CD8-positive, alpha-beta memory T cell (primary cell): ENCODE results near the gene GTF2E1. TPM values are rescaled to one million over a fixed set of nuclear protein-coding genes. Genes with fewer than 3 reads are reported as not detected.

Experiments
- CTCF ChIA-PET: fragments of 350-600 bp; sonication (Branson Sonifier 250); formaldehyde crosslinking; loops from one replicate; lab custom pipeline; 2021; ENCODE audit warnings: antibody characterized with exemption; lab: Charles Lee
- POLR2A ChIA-PET: fragments of 350-600 bp; sonication (Branson Sonifier 250); formaldehyde crosslinking; loops from one replicate; lab custom pipeline; 2021; ENCODE audit warnings: antibody characterized with exemption; lab: Charles Lee
- DNase-seq, 5 donors: peaks; one replicate each; pipeline versions ENCODE4 v3.0.0 to v3.0.0-alpha.2; 2020 to 2022; ENCODE audit warnings: mixed read lengths in 1 of 5
- H3K27ac ChIP-seq: one replicate; pipeline ENCODE4 v1.7.0; 2013; ENCODE audit warnings: low read depth, mild to moderate bottlenecking, low read length, moderate library complexity
- H3K27me3 ChIP-seq: 2 replicates; pipeline ENCODE4 v1.7.0; 2013; ENCODE audit warnings: low read length, mild to moderate bottlenecking; ENCODE audit not compliant: insufficient read depth, poor library complexity, severe bottlenecking
- H3K36me3 ChIP-seq: 2 replicates; pipeline ENCODE4 v1.7.0; 2013; ENCODE audit warnings: mild to moderate bottlenecking, low read length, moderate library complexity; ENCODE audit not compliant: insufficient read depth
- H3K4me1 ChIP-seq: 2 replicates; pipeline ENCODE4 v1.7.0; 2013; ENCODE audit warnings: mild to moderate bottlenecking, low read length, moderate library complexity; ENCODE audit not compliant: insufficient read depth
- H3K4me3 ChIP-seq: 2 replicates; pipeline ENCODE4 v1.7.0; 2013; ENCODE audit warnings: mild to moderate bottlenecking, low read length
- H3K9me3 ChIP-seq: 2 replicates; pipeline ENCODE4 v1.7.0; 2013; ENCODE audit warnings: mild to moderate bottlenecking, low read length
- H3K27ac Mint-ChIP-seq, 8 donors: one replicate each; pipeline ENCODE4 v1.8.0; 2020 to 2021; ENCODE audit warnings: mixed read lengths in 8 of 8, mild to moderate bottlenecking in 6 of 8, inconsistent platforms in 3 of 8, moderate library complexity in 3 of 8
- H3K27me3 Mint-ChIP-seq, 2 donors: one replicate each; pipeline ENCODE4 v1.8.0; 2020 to 2021; ENCODE audit warnings: mixed read lengths in 2 of 2, mild to moderate bottlenecking in 1 of 2, moderate library complexity in 1 of 2
- H3K36me3 Mint-ChIP-seq, 3 donors: one replicate each; pipeline ENCODE4 v1.8.0; 2020 to 2021; ENCODE audit warnings: mixed read lengths in 3 of 3, inconsistent platforms in 1 of 3, mild to moderate bottlenecking in 1 of 3
- H3K4me1 Mint-ChIP-seq, 3 donors: one replicate each; pipeline ENCODE4 v1.8.0; 2020 to 2021; ENCODE audit warnings: mixed read lengths in 3 of 3, inconsistent platforms in 1 of 3, mild to moderate bottlenecking in 1 of 3
- H3K4me3 Mint-ChIP-seq, 7 donors: one replicate each; pipeline ENCODE4 v1.8.0; 2020 to 2021; ENCODE audit warnings: mixed read lengths in 7 of 7, mild to moderate bottlenecking in 6 of 7, moderate library complexity in 4 of 7, inconsistent platforms in 2 of 7
- H3K9me3 Mint-ChIP-seq, 5 donors: one replicate each; pipeline ENCODE4 v1.8.0; 2020 to 2022; ENCODE audit warnings: mixed read lengths in 5 of 5, mild to moderate bottlenecking in 3 of 5, moderate library complexity in 2 of 5, inconsistent platforms in 1 of 5
- polyA plus RNA-seq: library from polyadenylated mRNA; unstranded; fragments of 300-500 nt; fragmentation: Illumina TruSeq; gene quantifications from one replicate; pipeline ENCODE4 v1.2.3, GENCODE V29; 2021
- total RNA-seq, 2 experiments: library from RNA; stranded (reverse); gene quantifications; one replicate each; pipeline ENCODE4 v1.2.3, GENCODE V29; 2021

Gene GTF2E1
- total and polyA plus RNA-seq, 3 experiments from 2014 or later, result 14.3 to 27.8 (median 25.9) TPM

DNA sequence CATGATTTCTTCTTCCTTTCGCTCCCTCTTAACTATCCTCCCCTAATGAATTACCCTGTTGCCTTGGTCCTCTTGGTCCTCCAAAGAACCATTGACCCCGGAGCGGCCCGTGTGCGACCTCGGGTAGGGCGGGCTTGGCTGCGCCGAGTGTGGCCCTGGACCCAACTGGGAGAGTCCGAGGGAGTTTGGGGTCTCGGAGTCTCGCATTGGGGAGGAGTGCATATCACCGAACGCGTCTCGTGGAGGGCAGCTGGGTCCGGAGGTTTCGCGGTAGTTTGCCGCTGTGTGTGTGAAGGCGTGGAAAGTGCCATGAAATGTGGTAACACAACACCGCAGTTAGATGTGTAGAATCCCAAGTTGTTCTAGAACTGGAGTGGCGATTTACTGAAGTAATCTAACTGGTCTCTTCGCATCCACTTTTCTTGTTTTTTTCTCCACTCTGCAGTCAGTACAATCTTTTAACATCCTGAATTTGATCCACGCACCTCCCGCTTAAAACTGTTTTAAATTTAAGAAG, 363 bp downstream of the GTF2E1 start:
- H3K27me3 ChIP-seq, result no peaks in the 10 kb centered on the region
- peaks cover 31 to 56% (median 50%) of the 10 kb centered on the region in 3 donors for H3K4me1 Mint-ChIP-seq
- no peaks in the 10 kb centered on the region for H3K9me3 ChIP-seq
- H3K4me3 ChIP-seq, result peak overlapping the region; percentile 99
- H3K36me3 ChIP-seq, result no peaks in the 10 kb centered on the region
- DNase-seq, result peak in 2 of 5 donors; percentile 11 to 14
- H3K27me3 Mint-ChIP-seq, result no peaks in the 10 kb centered on the region
- POLR2A ChIA-PET, result interaction anchor here (1.0 to 1.9 kb wide), 2 partner anchors 147 to 648 kb away, joined by 3 to 12 read pairs; partner anchors contain the start of gene NDUFB4
- H3K27ac ChIP-seq, result peak overlapping the region; percentile 99
- peaks cover 0 to 16% (median 0%) of the 10 kb centered on the region in 3 donors for H3K36me3 Mint-ChIP-seq
- peak overlapping the region; percentile 87 to 96 (median 94) for H3K4me3 Mint-ChIP-seq
- peak overlapping the region; percentile 93 to 99 (median 98) for H3K27ac Mint-ChIP-seq
- H3K9me3 Mint-ChIP-seq, result no peaks in the 10 kb centered on the region
- H3K4me1 ChIP-seq, result peaks cover 13% of the 10 kb centered on the region
- CTCF ChIA-PET, result interaction anchor here (0.8 to 3.5 kb wide), 7 partner anchors 14 to 325 kb away, joined by 3 to 11 read pairs (median 3); partner anchors contain the start of gene NDUFB4

DNA sequence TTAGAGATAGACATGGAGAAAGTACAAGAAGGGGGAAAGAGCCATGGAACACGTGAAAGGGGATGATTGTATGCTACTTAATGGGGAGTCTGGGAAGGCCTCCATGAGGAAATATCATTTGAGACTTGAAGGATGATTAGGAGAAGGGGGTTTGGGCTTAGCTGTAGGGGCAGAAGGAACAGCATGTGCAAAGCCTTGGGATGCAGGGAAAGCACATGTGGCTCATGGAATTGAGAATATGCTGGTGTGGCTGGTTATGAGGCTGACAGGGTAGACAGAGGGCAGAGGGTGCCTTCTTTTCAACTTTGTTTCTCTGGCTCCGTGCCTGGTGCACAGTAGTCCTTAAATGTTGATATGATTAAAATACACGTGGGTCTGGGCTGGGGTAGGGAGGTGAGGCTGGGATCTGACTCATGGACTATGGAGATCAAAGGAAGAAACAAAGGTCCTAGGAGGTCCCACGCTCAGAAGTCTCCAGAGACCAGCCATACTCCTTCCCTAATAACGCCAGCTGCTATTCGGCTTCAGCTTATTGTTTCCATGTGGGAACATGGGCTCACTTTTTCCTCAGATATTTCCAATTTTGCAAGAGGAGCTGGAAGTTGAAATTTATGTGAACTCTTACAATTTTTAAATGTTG, 1.1 kb downstream of the GTF2E1 start:
- Histone ChIP-seq H3K27me3 (no peaks in the 10 kb centered on the region), H3K4me3 (peak overlapping the region; percentile 99), H3K9me3 (no peaks in the 10 kb centered on the region), H3K27ac (peak overlapping the region; percentile 99), H3K36me3 (no peaks in the 10 kb centered on the region), H3K4me1 (peaks cover 13% of the 10 kb centered on the region)
- POLR2A ChIA-PET, result no interaction called here
- no peak for DNase-seq
- peaks cover 31 to 56% (median 50%) of the 10 kb centered on the region in 3 donors for H3K4me1 Mint-ChIP-seq
- H3K27me3 Mint-ChIP-seq, result no peaks in the 10 kb centered on the region
- peak overlapping the region; percentile 87 to 96 (median 94) for H3K4me3 Mint-ChIP-seq
- peak overlapping the region; percentile 93 to 99 (median 98) for H3K27ac Mint-ChIP-seq
- H3K9me3 Mint-ChIP-seq, result no peaks in the 10 kb centered on the region
- H3K36me3 Mint-ChIP-seq, result peaks cover 0 to 16% (median 0%) of the 10 kb centered on the region in 3 donors
- CTCF ChIA-PET, result interaction anchor here (1.3 to 2.5 kb wide), 4 partner anchors 22 to 185 kb away, joined by 3 to 11 read pairs (median 4); partner anchors contain the start of gene NDUFB4

DNA sequence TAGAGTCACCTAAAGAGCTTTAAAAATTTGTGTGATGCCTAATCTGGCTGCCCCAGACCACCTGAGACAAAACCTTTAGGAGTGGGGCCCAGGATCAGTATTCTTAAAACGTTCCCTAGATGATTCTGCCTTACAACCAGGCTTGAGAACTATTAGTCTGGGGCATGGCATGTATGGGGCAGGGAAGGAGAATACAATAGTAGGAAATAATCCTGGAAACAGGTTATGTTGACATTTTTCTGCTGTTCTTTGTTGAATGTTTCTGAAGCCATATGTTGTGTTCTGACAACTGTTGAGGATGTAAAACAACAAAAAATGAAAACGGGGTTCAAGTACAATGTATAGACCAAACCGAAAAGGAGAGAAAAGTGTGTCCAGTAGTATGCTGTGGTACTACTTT, 2.9 kb downstream of the GTF2E1 start:
- POLR2A ChIA-PET, result no interaction called here
- H3K27me3 Mint-ChIP-seq, result no peaks in the 10 kb centered on the region

DNA sequence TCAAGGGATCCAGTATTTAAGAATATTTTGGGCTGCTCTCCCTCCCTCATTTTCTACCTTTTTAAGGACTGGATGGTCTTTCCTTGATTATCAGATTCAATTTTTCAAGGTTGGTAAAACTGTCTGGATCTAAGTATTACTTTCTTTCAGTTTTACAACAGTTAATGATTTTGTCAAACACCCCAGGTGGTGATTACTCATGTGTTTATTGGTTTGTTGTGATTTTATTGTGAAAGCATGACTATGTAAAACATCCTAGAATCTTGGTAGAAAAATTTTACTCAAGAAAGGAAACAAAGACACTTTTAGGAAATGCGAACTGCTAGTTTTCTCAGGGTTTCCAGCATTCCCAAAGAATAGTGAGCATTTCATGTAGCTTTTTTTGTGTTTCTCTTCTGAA, 7.3 kb downstream of the GTF2E1 start:
- H3K9me3 Mint-ChIP-seq, result no peaks in the 10 kb centered on the region

More for the DNA sequence above, 2.9 kb downstream of the GTF2E1 start:
- Histone ChIP-seq H3K36me3 (no peaks in the 10 kb centered on the region), H3K27ac (no peak overlapping the region), H3K4me3 (no peak overlapping the region), H3K9me3 (no peaks in the 10 kb centered on the region), H3K4me1 (peaks cover 13% of the 10 kb centered on the region), H3K27me3 (no peaks in the 10 kb centered on the region)
- H3K27ac Mint-ChIP-seq, result peak overlapping the region in 3 of 8 donors; percentile 52 to 93 (median 61)
- CTCF ChIA-PET, result no interaction called here
- no peaks in the 10 kb centered on the region for H3K9me3 Mint-ChIP-seq
- H3K36me3 Mint-ChIP-seq, result peaks cover 2 to 18% (median 2%) of the 10 kb centered on the region in 3 donors
- peak overlapping the region in 1 of 7 donors; percentile 94 for H3K4me3 Mint-ChIP-seq
- H3K4me1 Mint-ChIP-seq, result peaks cover 38 to 68% (median 53%) of the 10 kb centered on the region in 3 donors
- no peak for DNase-seq

GRCh38 chr3:120752230-120752629, 9.7 kb downstream of the GTF2E1 start:
- peak overlapping the region in 1 of 8 donors; percentile 15 for H3K27ac Mint-ChIP-seq
- no peaks in the 10 kb centered on the region for H3K36me3 ChIP-seq
- no peak overlapping the region for H3K4me3 ChIP-seq
- POLR2A ChIA-PET, result no interaction called here
- H3K9me3 Mint-ChIP-seq, result peaks cover 0 to 2% (median 0%) of the 10 kb centered on the region in 5 donors
- no peak overlapping the region for H3K4me3 Mint-ChIP-seq
- no peaks in the 10 kb centered on the region for H3K9me3 ChIP-seq
- no peaks in the 10 kb centered on the region for H3K27me3 Mint-ChIP-seq
- peaks cover 44 to 55% (median 52%) of the 10 kb centered on the region in 3 donors for H3K4me1 Mint-ChIP-seq
- CTCF ChIA-PET, result interaction anchor here (1.1 kb wide), 1 partner anchor 193 kb away, joined by 3 read pairs; no protein-coding TSS in a partner anchor
- H3K27me3 ChIP-seq, result no peaks in the 10 kb centered on the region
- H3K36me3 Mint-ChIP-seq, result peaks cover 18 to 52% (median 24%) of the 10 kb centered on the region in 3 donors
- no peaks in the 10 kb centered on the region for H3K4me1 ChIP-seq
- no peak for DNase-seq
- no peak overlapping the region for H3K27ac ChIP-seq

More for the DNA sequence above, 7.3 kb downstream of the GTF2E1 start:
- no peak overlapping the region for H3K4me3 ChIP-seq
- no peaks in the 10 kb centered on the region for H3K9me3 ChIP-seq
- H3K36me3 ChIP-seq, result no peaks in the 10 kb centered on the region
- no peaks in the 10 kb centered on the region for H3K27me3 ChIP-seq
- Mint-ChIP-seq H3K4me3 (no peak overlapping the region), H3K27ac (no peak overlapping the region), H3K27me3 (no peaks in the 10 kb centered on the region), H3K4me1 (peaks cover 42 to 64% (median 48%) of the 10 kb centered on the region in 3 donors), H3K36me3 (peaks cover 12 to 39% (median 13%) of the 10 kb centered on the region in 3 donors)
- no peak for DNase-seq
- H3K4me1 ChIP-seq, result no peaks in the 10 kb centered on the region
- CTCF ChIA-PET, result no interaction called here
- H3K27ac ChIP-seq, result no peak overlapping the region
- POLR2A ChIA-PET, result no interaction called here

DNA sequence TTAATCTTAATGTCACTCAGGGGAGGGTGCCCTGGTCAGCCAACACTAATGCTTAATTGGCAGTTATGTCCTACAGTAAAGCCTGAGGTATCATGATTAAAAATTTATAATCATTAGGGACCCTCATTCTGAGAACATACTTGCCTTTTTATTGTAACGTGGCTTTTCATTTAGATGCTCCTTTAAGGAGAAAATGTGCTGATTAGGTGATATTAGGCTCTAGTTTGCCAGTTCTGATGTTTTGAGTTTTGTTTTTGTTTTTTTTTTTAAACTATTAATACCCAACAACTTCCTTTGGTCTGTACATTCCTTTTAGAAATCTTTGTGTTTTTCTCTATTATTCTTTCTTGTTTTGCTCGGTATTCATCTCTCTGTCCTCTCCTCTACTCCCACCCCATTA, 10.3 kb downstream of the GTF2E1 start:
- Mint-ChIP-seq H3K27me3 (no peaks in the 10 kb centered on the region), H3K36me3 (peaks cover 18 to 54% (median 24%) of the 10 kb centered on the region in 3 donors), H3K9me3 (peaks cover 0 to 2% (median 0%) of the 10 kb centered on the region in 5 donors), H3K4me1 (peaks cover 48 to 59% (median 57%) of the 10 kb centered on the region in 3 donors), H3K4me3 (no peak overlapping the region), H3K27ac (peak overlapping the region in 1 of 8 donors; percentile 93)
- POLR2A ChIA-PET, result no interaction called here
- H3K27ac ChIP-seq, result no peak overlapping the region
- H3K27me3 ChIP-seq, result no peaks in the 10 kb centered on the region
- H3K4me3 ChIP-seq, result no peak overlapping the region
- DNase-seq, result no peak
- no peaks in the 10 kb centered on the region for H3K36me3 ChIP-seq
- no peaks in the 10 kb centered on the region for H3K4me1 ChIP-seq
- CTCF ChIA-PET, result no interaction called here
- H3K9me3 ChIP-seq, result no peaks in the 10 kb centered on the region

GRCh38 chr3:120753810-120754209, 11.3 kb downstream of the GTF2E1 start:
- ChIA-PET POLR2A (no interaction called here), CTCF (no interaction called here)
- Histone ChIP-seq H3K4me3 (no peak overlapping the region), H3K4me1 (no peaks in the 10 kb centered on the region), H3K36me3 (no peaks in the 10 kb centered on the region), H3K27ac (no peak overlapping the region), H3K9me3 (no peaks in the 10 kb centered on the region), H3K27me3 (no peaks in the 10 kb centered on the region)
- Mint-ChIP-seq H3K4me1 (peaks cover 48 to 66% (median 63%) of the 10 kb centered on the region in 3 donors), H3K9me3 (peaks cover 0 to 2% (median 0%) of the 10 kb centered on the region in 5 donors), H3K36me3 (peaks cover 20 to 59% (median 29%) of the 10 kb centered on the region in 3 donors), H3K27me3 (no peaks in the 10 kb centered on the region), H3K4me3 (no peak overlapping the region), H3K27ac (peak overlapping the region in 1 of 8 donors; percentile 77)
- DNase-seq, result no peak

DNA sequence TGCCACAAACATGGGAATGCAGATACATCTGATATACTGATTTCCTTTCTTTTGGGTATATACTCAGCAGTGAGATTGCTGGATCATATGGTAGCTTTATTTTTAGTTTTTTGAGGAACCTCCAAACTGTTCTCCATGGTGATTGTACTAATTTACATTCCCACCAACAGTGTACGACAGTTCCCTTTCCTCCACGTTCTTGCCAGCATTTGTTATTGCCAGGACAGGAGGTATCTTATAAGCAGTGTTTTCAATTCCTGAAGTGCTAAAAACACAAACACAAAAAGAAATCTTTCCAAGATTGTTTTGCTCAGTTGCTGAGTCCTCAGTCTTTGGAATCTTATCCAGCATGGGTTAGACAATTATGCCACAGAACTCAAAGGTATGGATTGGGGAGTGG, 13.5 kb downstream of the GTF2E1 start:
- ChIA-PET CTCF (no interaction called here), POLR2A (no interaction called here)
- Mint-ChIP-seq H3K9me3 (peaks cover 0 to 3% (median 0%) of the 10 kb centered on the region in 5 donors), H3K27ac (no peak overlapping the region), H3K27me3 (peaks cover 0 to 2% of the 10 kb centered on the region in 2 donors), H3K4me3 (no peak overlapping the region), H3K4me1 (peaks cover 62 to 82% (median 72%) of the 10 kb centered on the region in 3 donors), H3K36me3 (peaks cover 18 to 59% (median 31%) of the 10 kb centered on the region in 3 donors)
- no peaks in the 10 kb centered on the region for H3K9me3 ChIP-seq
- no peaks in the 10 kb centered on the region for H3K27me3 ChIP-seq
- DNase-seq, result no peak
- H3K4me1 ChIP-seq, result no peaks in the 10 kb centered on the region
- no peak overlapping the region for H3K4me3 ChIP-seq
- H3K36me3 ChIP-seq, result no peaks in the 10 kb centered on the region
- H3K27ac ChIP-seq, result no peak overlapping the region
